Uterus (tissue), 4 donors: ENCODE measurements around the gene ABI3BP. TPM values are rescaled to one million over a fixed set of nuclear protein-coding genes. Genes with fewer than 3 reads are reported as not detected.

Experiments
- DNase-seq, 2 donors: peaks; one replicate each; pipeline ENCODE4 v3.0.0-alpha.2; 2019 to 2020
- H3K27ac ChIP-seq, 2 donors: fragments of 200-600 bp; sonication (generic); 1 replicate in 1 of 2; 2 replicates in 1 of 2; pipeline ENCODE4 v1.5.1; 2016 to 2018
- H3K27me3 ChIP-seq, 2 donors: fragments of 200-600 bp; sonication (generic); one replicate each; pipeline ENCODE4 v1.5.1; 2018 to 2019; ENCODE audit warnings: control low read depth in 1 of 2
- H3K36me3 ChIP-seq, 2 donors: fragments of 200-600 bp; sonication (generic); one replicate each; pipeline ENCODE4 v1.5.1; 2019; ENCODE audit warnings: control low read depth in 1 of 2
- H3K4me1 ChIP-seq, 2 donors: fragments of 200-600 bp; sonication (generic); one replicate each; pipeline ENCODE4 v1.5.1; 2018 to 2019; ENCODE audit warnings: control low read depth in 1 of 2
- H3K4me3 ChIP-seq, 2 donors: fragments of 200-600 bp; sonication (generic); 1 replicate in 1 of 2; 2 replicates in 1 of 2; pipeline ENCODE4 v1.5.1; 2018 to 2019; ENCODE audit warnings: mild to moderate bottlenecking in 1 of 2
- H3K9me3 ChIP-seq, 2 donors: fragments of 200-600 bp; sonication (generic); one replicate each; pipeline ENCODE4 v1.5.1; 2019; ENCODE audit warnings: control low read depth in 1 of 2
- POLR2A ChIP-seq, 2 donors: fragments of 450-650 bp; IDR thresholded peaks; one replicate each; pipeline ENCODE4 v1.6.1; 2016; ENCODE audit warnings: antibody characterized with exemption in 2 of 2, mild to moderate bottlenecking in 1 of 2, moderate library complexity in 1 of 2
- intact Hi-C: fragments of 100-400 bp; cut with DNase I; formaldehyde crosslinking; loops from one replicate; pipeline ENCODE4 v1.15.1; 2023; ENCODE audit warnings: low total_unique reads
- small RNA-seq: library from RNA; depleted of rRNA; stranded (forward); fragments of <200 nt; gene quantifications from one replicate; pipeline ENCODE3, GENCODE V24; 2016
- total RNA-seq, 4 donors: library from RNA; depleted of rRNA in 3 of 4; stranded (reverse); fragments of >200 nt in 3 of 4; gene quantifications; one replicate each; pipeline versions ENCODE4 v1.1.0 to v1.2.4, GENCODE V29; 2014 to 2023
- TF ChIP-seq, protein P1 (sequence below), 4 experiments: fragments of 200-600 bp in 2 of 4; fragments of 450-650 bp in 2 of 4; sonication (generic) in 2 of 4; IDR thresholded peaks; one replicate each; pipeline ENCODE4 v1.5.1; 2016 to 2019; ENCODE audit warnings: antibody characterized with exemption in 4 of 4, mild to moderate bottlenecking in 2 of 4, moderate library complexity in 1 of 4
- donor health status: DM: yes; HTN: yes; CAD: no.

ABI3BP gene
- total RNA-seq, 4 donors from 2014 or later: 38.8 to 156 (median 89.2) TPM

GRCh38 chr3:100700708-100701107, 292.5 kb downstream of the ABI3BP start:
- Histone ChIP-seq H3K4me1 (no peaks in the 10 kb centered on the region), H3K9me3 (no peaks in the 10 kb centered on the region), H3K27ac (no peak overlapping the region), H3K36me3 (no peaks in the 10 kb centered on the region), H3K4me3 (no peak overlapping the region), H3K27me3 (peaks cover 0 to 10% of the 10 kb centered on the region in 2 donors)
- no peak for DNase-seq
- TF ChIP-seq, protein P1, sequence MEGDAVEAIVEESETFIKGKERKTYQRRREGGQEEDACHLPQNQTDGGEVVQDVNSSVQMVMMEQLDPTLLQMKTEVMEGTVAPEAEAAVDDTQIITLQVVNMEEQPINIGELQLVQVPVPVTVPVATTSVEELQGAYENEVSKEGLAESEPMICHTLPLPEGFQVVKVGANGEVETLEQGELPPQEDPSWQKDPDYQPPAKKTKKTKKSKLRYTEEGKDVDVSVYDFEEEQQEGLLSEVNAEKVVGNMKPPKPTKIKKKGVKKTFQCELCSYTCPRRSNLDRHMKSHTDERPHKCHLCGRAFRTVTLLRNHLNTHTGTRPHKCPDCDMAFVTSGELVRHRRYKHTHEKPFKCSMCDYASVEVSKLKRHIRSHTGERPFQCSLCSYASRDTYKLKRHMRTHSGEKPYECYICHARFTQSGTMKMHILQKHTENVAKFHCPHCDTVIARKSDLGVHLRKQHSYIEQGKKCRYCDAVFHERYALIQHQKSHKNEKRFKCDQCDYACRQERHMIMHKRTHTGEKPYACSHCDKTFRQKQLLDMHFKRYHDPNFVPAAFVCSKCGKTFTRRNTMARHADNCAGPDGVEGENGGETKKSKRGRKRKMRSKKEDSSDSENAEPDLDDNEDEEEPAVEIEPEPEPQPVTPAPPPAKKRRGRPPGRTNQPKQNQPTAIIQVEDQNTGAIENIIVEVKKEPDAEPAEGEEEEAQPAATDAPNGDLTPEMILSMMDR (IDR thresholded peaks at IDR 0.05): no peak
- TF ChIP-seq POLR2A (IDR thresholded peaks at IDR 0.05): no peak
- intact Hi-C loops: no loop called here

Small RNA genes within 50 kb of the gene (small RNA-seq; reads per million reads assigned to genes)
- not detected for gene RNU6-865P
